GM23338 (cell line): ENCODE results near the gene LIN54. TPM values are rescaled to one million over a fixed set of nuclear protein-coding genes. Genes with fewer than 3 reads are reported as not detected.

Source experiments
- ATAC-seq: fragments of 200-7000 bp; cut with Tn5 transposase; 3 replicates; pipeline ENCODE4 v1.9.1; 2020
- DNase-seq: peaks from one replicate; pipeline ENCODE4 v3.0.0-alpha.2; 2015; ENCODE audit warnings: low spot score
- H2AFZ ChIP-seq: fragments of 200-600 bp; sonication (generic); 2 replicates; pipeline ENCODE4 v1.8.0; 2016; ENCODE audit warnings: antibody characterized with exemption, mild to moderate bottlenecking, moderate library complexity
- H3F3A ChIP-seq: fragments of 200-600 bp; sonication (generic); replicated peaks from 2 replicates; pipeline ENCODE4 v1.8.0; 2017; ENCODE audit warnings: antibody characterized with exemption, mixed run types, low read depth
- H3K27ac ChIP-seq: fragments of 200-600 bp; sonication (generic); 2 replicates; pipeline ENCODE4 v1.6.1; 2016; ENCODE audit warnings: low read depth
- H3K27me3 ChIP-seq: fragments of 200-600 bp; sonication (generic); 2 replicates; pipeline ENCODE4 v1.8.0; 2016; ENCODE audit warnings: mild to moderate bottlenecking, mixed run types, moderate library complexity; ENCODE audit not compliant: insufficient read depth
- H3K36me3 ChIP-seq: fragments of 200-600 bp; sonication (generic); 2 replicates; pipeline ENCODE4 v1.8.0; 2016; ENCODE audit warnings: mild to moderate bottlenecking; ENCODE audit not compliant: insufficient read depth
- H3K4me1 ChIP-seq: fragments of 200-600 bp; sonication (generic); 2 replicates; pipeline ENCODE4 v1.8.0; 2016; ENCODE audit warnings: mild to moderate bottlenecking, moderate library complexity; ENCODE audit not compliant: insufficient read depth
- H3K4me2 ChIP-seq: fragments of 200-600 bp; sonication (generic); 2 replicates; pipeline ENCODE4 v1.7.1; 2017; ENCODE audit warnings: mixed run types
- H3K4me3 ChIP-seq: fragments of 200-600 bp; sonication (generic); 2 replicates; pipeline ENCODE4 v1.6.1; 2016; ENCODE audit warnings: mixed run types
- H3K79me2 ChIP-seq: fragments of 200-600 bp; sonication (generic); replicated peaks from 2 replicates; pipeline ENCODE4 v1.8.0; 2017; ENCODE audit warnings: mild to moderate bottlenecking; ENCODE audit not compliant: insufficient read depth
- H3K9me2 ChIP-seq: fragments of 200-600 bp; sonication (generic); 2 replicates; pipeline ENCODE4 v1.8.0; 2017; ENCODE audit not compliant: insufficient read depth
- H4K20me1 ChIP-seq: fragments of 200-600 bp; sonication (generic); replicated peaks from 2 replicates; pipeline ENCODE4 v1.8.0; 2017; ENCODE audit warnings: mild to moderate bottlenecking; ENCODE audit not compliant: insufficient read depth
- H3K27ac Mint-ChIP-seq: 2 replicates; pipeline ENCODE4 v1.8.0; 2020; ENCODE audit warnings: inconsistent platforms, mild to moderate bottlenecking, moderate library complexity, mixed read lengths
- H3K27me3 Mint-ChIP-seq: 3 replicates; pipeline ENCODE4 v1.8.0; 2022; ENCODE audit warnings: low read depth, mild to moderate bottlenecking, moderate library complexity, mixed read lengths, inconsistent platforms; ENCODE audit not compliant: insufficient read depth, poor library complexity
- H3K36me3 Mint-ChIP-seq: 3 replicates; pipeline ENCODE4 v1.8.0; 2021; ENCODE audit warnings: low read depth, mild to moderate bottlenecking, inconsistent platforms, moderate library complexity, mixed read lengths
- H3K4me1 Mint-ChIP-seq: 3 replicates; pipeline ENCODE4 v1.8.0; 2020; ENCODE audit warnings: mild to moderate bottlenecking, inconsistent platforms, mixed read lengths
- H3K4me3 Mint-ChIP-seq: 3 replicates; pipeline ENCODE4 v1.8.0; 2021; ENCODE audit warnings: moderate library complexity, mild to moderate bottlenecking, inconsistent platforms, mixed read lengths
- H3K9me3 Mint-ChIP-seq: 3 replicates; pipeline ENCODE4 v1.8.0; 2020; ENCODE audit warnings: moderate library complexity, mild to moderate bottlenecking, inconsistent platforms, mixed read lengths
- CREB1 ChIP-seq: fragments of 250-450 bp; sonication (Bioruptor Pico); IDR thresholded peaks from 2 replicates; pipeline ENCODE4 v1.5.0; 2020; ENCODE audit warnings: low read depth, mild to moderate bottlenecking, moderate library complexity
- EZH2 ChIP-seq: fragments of 200-600 bp; sonication (generic); IDR thresholded peaks from one replicate; pipeline ENCODE4 v1.8.0; 2017; ENCODE audit warnings: antibody characterized with exemption, mild to moderate bottlenecking, low read depth; ENCODE audit not compliant: unreplicated experiment
- EZH2phosphoT487 ChIP-seq: fragments of 200-600 bp; sonication (generic); IDR thresholded peaks from one replicate; pipeline ENCODE4 v1.8.1; 2018; ENCODE audit warnings: antibody characterized with exemption; ENCODE audit not compliant: unreplicated experiment
- JUNB ChIP-seq: IDR thresholded peaks from one replicate; pipeline ENCODE4 v1.6.1; 2016; ENCODE audit warnings: antibody characterized with exemption; ENCODE audit not compliant: unreplicated experiment
- NANOG ChIP-seq: IDR thresholded peaks from 2 replicates; pipeline ENCODE4 v1.6.1; 2016; ENCODE audit warnings: antibody characterized with exemption, borderline replicate concordance
- POLR2AphosphoS5 ChIP-seq: IDR thresholded peaks from 2 replicates; pipeline ENCODE4 v1.6.1; 2016; ENCODE audit warnings: antibody characterized with exemption, low read depth
- STAT1 ChIP-seq: IDR thresholded peaks from one replicate; pipeline ENCODE4 v1.6.1; 2016; ENCODE audit warnings: antibody characterized with exemption; ENCODE audit not compliant: unreplicated experiment
- ZNF114 ChIP-seq: fragments of 250-450 bp; sonication (Bioruptor Pico); IDR thresholded peaks from 2 replicates; pipeline ENCODE4 v1.5.0; 2020; ENCODE audit warnings: mild to moderate bottlenecking, moderate library complexity
- ZNF331 ChIP-seq: fragments of 250-450 bp; sonication (Bioruptor Pico); IDR thresholded peaks from 2 replicates; pipeline ENCODE4 v1.5.0; 2020; ENCODE audit warnings: low read depth, mild to moderate bottlenecking, moderate library complexity
- polyA plus RNA-seq: library from polyadenylated mRNA; unstranded; fragments of >200 nt; fragmentation: Nextera tagmentation; extraction: Ambion mirVana; gene quantifications from 2 replicates; pipeline ENCODE4 v1.2.1, GENCODE V29; 2016
- total RNA-seq: library from RNA; depleted of rRNA; stranded (reverse); fragments of >200 nt; shearing (Covaris generic); gene quantifications from 2 replicates; pipeline ENCODE4 v1.2.3, GENCODE V29; 2014
- TF ChIP-seq, protein P1 (sequence below): fragments of 250-450 bp; sonication (Bioruptor Pico); IDR thresholded peaks from 2 replicates; pipeline ENCODE4 v1.5.0; 2020; ENCODE audit warnings: mild to moderate bottlenecking, moderate library complexity
- TF ChIP-seq, protein P2 (sequence below): IDR thresholded peaks from 2 replicates; pipeline ENCODE4 v1.6.1; 2016; ENCODE audit warnings: antibody characterized with exemption
- TF ChIP-seq, protein P3 (sequence below): IDR thresholded peaks from one replicate; pipeline ENCODE4 v1.6.1; 2018; ENCODE audit warnings: antibody characterized with exemption; ENCODE audit not compliant: unreplicated experiment
- TF ChIP-seq, protein P4 (sequence below), 2 experiments: fragments of 200-600 bp in 1 of 2; sonication (generic) in 1 of 2; conservative IDR thresholded peaks; 2 replicates each; pipeline versions ENCODE4 v1.5.1 to v1.6.1; 2016 to 2017; ENCODE audit warnings: antibody characterized with exemption in 2 of 2, low read depth in 2 of 2, mild to moderate bottlenecking in 2 of 2, moderate library complexity in 1 of 2

The LIN54 gene
- total and polyA plus RNA-seq, 2 experiments from 2014 or later, result 4.0 to 11.2 TPM

DNA sequence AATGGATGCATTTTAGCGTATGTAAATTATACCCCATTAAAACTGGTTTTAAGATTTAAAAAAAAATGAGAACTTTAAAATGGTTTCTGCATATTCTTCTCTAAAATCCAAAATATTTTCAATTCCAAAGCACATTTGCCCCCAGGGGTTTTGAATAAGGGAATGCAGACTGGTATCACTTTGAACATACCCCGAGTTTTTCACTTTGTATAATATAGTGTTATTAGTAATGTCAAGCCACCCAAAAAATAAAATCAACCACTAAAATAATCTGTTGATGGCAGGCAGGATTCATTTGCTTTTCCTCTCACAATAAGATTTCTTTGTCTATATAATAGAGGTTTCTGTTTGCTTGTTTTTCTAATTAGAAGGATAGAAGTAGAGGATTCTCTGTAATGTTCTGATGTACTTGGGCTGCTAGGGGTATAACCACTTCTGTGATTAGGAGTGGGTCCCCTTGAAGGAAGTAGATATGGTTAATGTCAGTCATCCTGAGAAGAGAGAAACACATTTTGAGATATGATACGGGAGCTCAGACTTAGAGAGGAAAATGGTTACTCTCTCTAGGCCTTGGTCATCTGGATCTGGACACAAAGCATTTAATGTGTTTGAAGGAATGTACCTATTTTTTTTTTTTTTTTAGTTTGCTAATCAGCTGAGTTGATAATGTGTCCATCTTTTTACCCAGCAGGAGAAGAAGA is 9.3 kb upstream of the LIN54 start:
- H3K36me3 Mint-ChIP-seq, result peaks cover 6% of the 10 kb centered on the region; the same call in 2 of the 3 replicates
- Histone ChIP-seq H3K27ac (no peak overlapping the region), H3K27me3 (no peaks in the 10 kb centered on the region), H2AFZ (no peak overlapping the region), H3K79me2 (no peaks in the 10 kb centered on the region), H3K4me2 (no peak overlapping the region), H3F3A (no peaks in the 10 kb centered on the region), H3K9me2 (no peaks in the 10 kb centered on the region), H4K20me1 (no peaks in the 10 kb centered on the region), H3K4me1 (no peaks in the 10 kb centered on the region), H3K4me3 (no peak overlapping the region), H3K36me3 (no peaks in the 10 kb centered on the region)
- DNase-seq, result no peak
- TF ChIP-seq NANOG (no peak), STAT1 (no peak), ZNF331 (CRISPR knock-in tag) (no peak), JUNB (no peak), POLR2AphosphoS5 (no peak), EZH2 (no peak), ZNF114 (CRISPR knock-in tag) (no peak), EZH2phosphoT487 (no peak), CREB1 (CRISPR knock-in tag) (no peak)
- TF ChIP-seq, protein P1, sequence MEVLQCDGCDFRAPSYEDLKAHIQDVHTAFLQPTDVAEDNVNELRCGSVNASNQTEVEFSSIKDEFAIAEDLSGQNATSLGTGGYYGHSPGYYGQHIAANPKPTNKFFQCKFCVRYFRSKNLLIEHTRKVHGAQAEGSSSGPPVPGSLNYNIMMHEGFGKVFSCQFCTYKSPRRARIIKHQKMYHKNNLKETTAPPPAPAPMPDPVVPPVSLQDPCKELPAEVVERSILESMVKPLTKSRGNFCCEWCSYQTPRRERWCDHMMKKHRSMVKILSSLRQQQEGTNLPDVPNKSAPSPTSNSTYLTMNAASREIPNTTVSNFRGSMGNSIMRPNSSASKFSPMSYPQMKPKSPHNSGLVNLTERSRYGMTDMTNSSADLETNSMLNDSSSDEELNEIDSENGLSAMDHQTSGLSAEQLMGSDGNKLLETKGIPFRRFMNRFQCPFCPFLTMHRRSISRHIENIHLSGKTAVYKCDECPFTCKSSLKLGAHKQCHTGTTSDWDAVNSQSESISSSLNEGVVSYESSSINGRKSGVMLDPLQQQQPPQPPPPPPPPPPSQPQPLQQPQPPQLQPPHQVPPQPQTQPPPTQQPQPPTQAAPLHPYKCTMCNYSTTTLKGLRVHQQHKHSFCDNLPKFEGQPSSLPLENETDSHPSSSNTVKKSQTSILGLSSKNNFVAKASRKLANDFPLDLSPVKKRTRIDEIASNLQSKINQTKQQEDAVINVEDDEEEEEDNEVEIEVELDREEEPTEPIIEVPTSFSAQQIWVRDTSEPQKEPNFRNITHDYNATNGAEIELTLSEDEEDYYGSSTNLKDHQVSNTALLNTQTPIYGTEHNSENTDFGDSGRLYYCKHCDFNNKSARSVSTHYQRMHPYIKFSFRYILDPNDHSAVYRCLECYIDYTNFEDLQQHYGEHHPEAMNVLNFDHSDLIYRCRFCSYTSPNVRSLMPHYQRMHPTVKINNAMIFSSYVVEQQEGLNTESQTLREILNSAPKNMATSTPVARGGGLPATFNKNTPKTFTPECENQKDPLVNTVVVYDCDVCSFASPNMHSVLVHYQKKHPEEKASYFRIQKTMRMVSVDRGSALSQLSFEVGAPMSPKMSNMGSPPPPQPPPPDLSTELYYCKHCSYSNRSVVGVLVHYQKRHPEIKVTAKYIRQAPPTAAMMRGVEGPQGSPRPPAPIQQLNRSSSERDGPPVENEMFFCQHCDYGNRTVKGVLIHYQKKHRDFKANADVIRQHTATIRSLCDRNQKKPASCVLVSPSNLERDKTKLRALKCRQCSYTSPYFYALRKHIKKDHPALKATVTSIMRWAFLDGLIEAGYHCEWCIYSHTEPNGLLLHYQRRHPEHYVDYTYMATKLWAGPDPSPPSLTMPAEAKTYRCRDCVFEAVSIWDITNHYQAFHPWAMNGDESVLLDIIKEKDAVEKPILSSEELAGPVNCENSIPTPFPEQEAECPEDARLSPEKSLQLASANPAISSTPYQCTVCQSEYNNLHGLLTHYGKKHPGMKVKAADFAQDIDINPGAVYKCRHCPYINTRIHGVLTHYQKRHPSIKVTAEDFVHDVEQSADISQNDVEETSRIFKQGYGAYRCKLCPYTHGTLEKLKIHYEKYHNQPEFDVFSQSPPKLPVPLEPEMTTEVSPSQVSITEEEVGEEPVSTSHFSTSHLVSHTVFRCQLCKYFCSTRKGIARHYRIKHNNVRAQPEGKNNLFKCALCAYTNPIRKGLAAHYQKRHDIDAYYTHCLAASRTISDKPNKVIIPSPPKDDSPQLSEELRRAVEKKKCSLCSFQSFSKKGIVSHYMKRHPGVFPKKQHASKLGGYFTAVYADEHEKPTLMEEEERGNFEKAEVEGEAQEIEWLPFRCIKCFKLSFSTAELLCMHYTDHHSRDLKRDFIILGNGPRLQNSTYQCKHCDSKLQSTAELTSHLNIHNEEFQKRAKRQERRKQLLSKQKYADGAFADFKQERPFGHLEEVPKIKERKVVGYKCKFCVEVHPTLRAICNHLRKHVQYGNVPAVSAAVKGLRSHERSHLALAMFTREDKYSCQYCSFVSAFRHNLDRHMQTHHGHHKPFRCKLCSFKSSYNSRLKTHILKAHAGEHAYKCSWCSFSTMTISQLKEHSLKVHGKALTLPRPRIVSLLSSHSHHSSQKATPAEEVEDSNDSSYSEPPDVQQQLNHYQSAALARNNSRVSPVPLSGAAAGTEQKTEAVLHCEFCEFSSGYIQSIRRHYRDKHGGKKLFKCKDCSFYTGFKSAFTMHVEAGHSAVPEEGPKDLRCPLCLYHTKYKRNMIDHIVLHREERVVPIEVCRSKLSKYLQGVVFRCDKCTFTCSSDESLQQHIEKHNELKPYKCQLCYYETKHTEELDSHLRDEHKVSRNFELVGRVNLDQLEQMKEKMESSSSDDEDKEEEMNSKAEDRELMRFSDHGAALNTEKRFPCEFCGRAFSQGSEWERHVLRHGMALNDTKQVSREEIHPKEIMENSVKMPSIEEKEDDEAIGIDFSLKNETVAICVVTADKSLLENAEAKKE (CRISPR knock-in tag), result no peak
- TF ChIP-seq, protein P2, sequence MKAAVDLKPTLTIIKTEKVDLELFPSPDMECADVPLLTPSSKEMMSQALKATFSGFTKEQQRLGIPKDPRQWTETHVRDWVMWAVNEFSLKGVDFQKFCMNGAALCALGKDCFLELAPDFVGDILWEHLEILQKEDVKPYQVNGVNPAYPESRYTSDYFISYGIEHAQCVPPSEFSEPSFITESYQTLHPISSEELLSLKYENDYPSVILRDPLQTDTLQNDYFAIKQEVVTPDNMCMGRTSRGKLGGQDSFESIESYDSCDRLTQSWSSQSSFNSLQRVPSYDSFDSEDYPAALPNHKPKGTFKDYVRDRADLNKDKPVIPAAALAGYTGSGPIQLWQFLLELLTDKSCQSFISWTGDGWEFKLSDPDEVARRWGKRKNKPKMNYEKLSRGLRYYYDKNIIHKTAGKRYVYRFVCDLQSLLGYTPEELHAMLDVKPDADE, result no peak
- TF ChIP-seq, protein P3, sequence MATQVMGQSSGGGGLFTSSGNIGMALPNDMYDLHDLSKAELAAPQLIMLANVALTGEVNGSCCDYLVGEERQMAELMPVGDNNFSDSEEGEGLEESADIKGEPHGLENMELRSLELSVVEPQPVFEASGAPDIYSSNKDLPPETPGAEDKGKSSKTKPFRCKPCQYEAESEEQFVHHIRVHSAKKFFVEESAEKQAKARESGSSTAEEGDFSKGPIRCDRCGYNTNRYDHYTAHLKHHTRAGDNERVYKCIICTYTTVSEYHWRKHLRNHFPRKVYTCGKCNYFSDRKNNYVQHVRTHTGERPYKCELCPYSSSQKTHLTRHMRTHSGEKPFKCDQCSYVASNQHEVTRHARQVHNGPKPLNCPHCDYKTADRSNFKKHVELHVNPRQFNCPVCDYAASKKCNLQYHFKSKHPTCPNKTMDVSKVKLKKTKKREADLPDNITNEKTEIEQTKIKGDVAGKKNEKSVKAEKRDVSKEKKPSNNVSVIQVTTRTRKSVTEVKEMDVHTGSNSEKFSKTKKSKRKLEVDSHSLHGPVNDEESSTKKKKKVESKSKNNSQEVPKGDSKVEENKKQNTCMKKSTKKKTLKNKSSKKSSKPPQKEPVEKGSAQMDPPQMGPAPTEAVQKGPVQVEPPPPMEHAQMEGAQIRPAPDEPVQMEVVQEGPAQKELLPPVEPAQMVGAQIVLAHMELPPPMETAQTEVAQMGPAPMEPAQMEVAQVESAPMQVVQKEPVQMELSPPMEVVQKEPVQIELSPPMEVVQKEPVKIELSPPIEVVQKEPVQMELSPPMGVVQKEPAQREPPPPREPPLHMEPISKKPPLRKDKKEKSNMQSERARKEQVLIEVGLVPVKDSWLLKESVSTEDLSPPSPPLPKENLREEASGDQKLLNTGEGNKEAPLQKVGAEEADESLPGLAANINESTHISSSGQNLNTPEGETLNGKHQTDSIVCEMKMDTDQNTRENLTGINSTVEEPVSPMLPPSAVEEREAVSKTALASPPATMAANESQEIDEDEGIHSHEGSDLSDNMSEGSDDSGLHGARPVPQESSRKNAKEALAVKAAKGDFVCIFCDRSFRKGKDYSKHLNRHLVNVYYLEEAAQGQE, result no peak
- TF ChIP-seq, protein P4, sequence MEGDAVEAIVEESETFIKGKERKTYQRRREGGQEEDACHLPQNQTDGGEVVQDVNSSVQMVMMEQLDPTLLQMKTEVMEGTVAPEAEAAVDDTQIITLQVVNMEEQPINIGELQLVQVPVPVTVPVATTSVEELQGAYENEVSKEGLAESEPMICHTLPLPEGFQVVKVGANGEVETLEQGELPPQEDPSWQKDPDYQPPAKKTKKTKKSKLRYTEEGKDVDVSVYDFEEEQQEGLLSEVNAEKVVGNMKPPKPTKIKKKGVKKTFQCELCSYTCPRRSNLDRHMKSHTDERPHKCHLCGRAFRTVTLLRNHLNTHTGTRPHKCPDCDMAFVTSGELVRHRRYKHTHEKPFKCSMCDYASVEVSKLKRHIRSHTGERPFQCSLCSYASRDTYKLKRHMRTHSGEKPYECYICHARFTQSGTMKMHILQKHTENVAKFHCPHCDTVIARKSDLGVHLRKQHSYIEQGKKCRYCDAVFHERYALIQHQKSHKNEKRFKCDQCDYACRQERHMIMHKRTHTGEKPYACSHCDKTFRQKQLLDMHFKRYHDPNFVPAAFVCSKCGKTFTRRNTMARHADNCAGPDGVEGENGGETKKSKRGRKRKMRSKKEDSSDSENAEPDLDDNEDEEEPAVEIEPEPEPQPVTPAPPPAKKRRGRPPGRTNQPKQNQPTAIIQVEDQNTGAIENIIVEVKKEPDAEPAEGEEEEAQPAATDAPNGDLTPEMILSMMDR (conservative IDR thresholded peaks at IDR 0.05; ENCODE audit: low read depth in 2 of 2), result no peak
- H3K27me3 Mint-ChIP-seq, result peaks cover 10% of the 10 kb centered on the region
- no peaks in the 10 kb centered on the region for H3K4me1 Mint-ChIP-seq
- no peak overlapping the region for H3K4me3 Mint-ChIP-seq
- H3K9me3 Mint-ChIP-seq, result peaks cover 14% of the 10 kb centered on the region
- no peak overlapping the region for H3K27ac Mint-ChIP-seq
- no peak for ATAC-seq
